SK-N-SH treated with all-trans-retinoic acid at 6 μM for 48 hours (cell line): Measurements from ENCODE around the gene TMEM185A.
"Not testable (repeated sequence)": the region's sequence is repeated elsewhere in the genome, so short reads cannot be mapped to it uniquely, and the experiment has no call there.

Experiments used
- CREB5 ChIP-seq: fragments of 250-450 bp; sonication (Bioruptor Pico); IDR thresholded peaks from 2 replicates; pipeline ENCODE4 v1.5.1; 2020; ENCODE audit warnings: low read depth, mild to moderate bottlenecking, moderate library complexity
- CSDC2 ChIP-seq: fragments of 250-450 bp; sonication (Bioruptor Pico); IDR thresholded peaks from 2 replicates; pipeline ENCODE4 v1.5.0; 2020; ENCODE audit warnings: mild to moderate bottlenecking, moderate library complexity
- GLIS3 ChIP-seq: fragments of 250-450 bp; sonication (Bioruptor Pico); IDR thresholded peaks from 2 replicates; pipeline ENCODE4 v1.5.0; 2020; ENCODE audit warnings: mild to moderate bottlenecking, moderate library complexity
- ISL1 ChIP-seq: fragments of 250-450 bp; sonication (Bioruptor Pico); IDR thresholded peaks from 2 replicates; pipeline ENCODE4 v2.1.2; 2022; ENCODE audit warnings: mild to moderate bottlenecking, moderate library complexity
- OSR1 ChIP-seq: fragments of 250-450 bp; sonication (Bioruptor Pico); IDR thresholded peaks from 2 replicates; pipeline ENCODE4 v1.8.0; 2022; ENCODE audit warnings: moderate library complexity, mild to moderate bottlenecking, inconsistent platforms
- RARB ChIP-seq: fragments of 250-450 bp; sonication (Bioruptor Pico); IDR thresholded peaks from 2 replicates; pipeline ENCODE4 v1.8.0; 2021; ENCODE audit warnings: mild to moderate bottlenecking, moderate library complexity
- TOX ChIP-seq: fragments of 250-450 bp; sonication (Bioruptor Pico); IDR thresholded peaks from 2 replicates; pipeline ENCODE4 v1.8.0; 2021; ENCODE audit warnings: mild to moderate bottlenecking, moderate library complexity, borderline replicate concordance
- ZFP30 ChIP-seq: fragments of 450-650 bp; formaldehyde crosslinking; IDR thresholded peaks from 2 replicates; pipeline ENCODE4 v1.5.0; 2022; ENCODE audit warnings: mild to moderate bottlenecking, moderate library complexity
- ZNF565 ChIP-seq: fragments of 450-650 bp; formaldehyde crosslinking; conservative IDR thresholded peaks from 2 replicates; pipeline ENCODE4 v1.5.0; 2020; ENCODE audit warnings: low read depth, mild to moderate bottlenecking, moderate library complexity

- not testable (repeated sequence) for TF ChIP-seq CREB5; ZFP30 (CRISPR knock-in tag); OSR1 (CRISPR knock-in tag); ZNF565 (CRISPR knock-in tag); ISL1; CSDC2 (CRISPR knock-in tag); RARB (CRISPR knock-in tag); TOX (CRISPR knock-in tag); GLIS3 (CRISPR knock-in tag)
Measured at GRCh38 chrX:149550454-149550853, 81.1 kb downstream of the TMEM185A start.
